WTC11 (cell line): Measurements from ENCODE around the gene FMNL2. TPM values are rescaled to one million over a fixed set of nuclear protein-coding genes. Genes with fewer than 3 reads are reported as not detected.

ENCODE experiments used
- ATAC-seq: fragments of 200-7000 bp; cut with Tn5 transposase; 2 replicates; pipeline ENCODE4 v1.10.0; 2021; ENCODE audit warnings: mild to moderate bottlenecking, moderate library complexity
- CTCF ChIA-PET: fragments of 300-600 bp; sonication (Branson Sonifier 250); formaldehyde crosslinking; loops from one replicate; lab custom pipeline; 2021; ENCODE audit warnings: antibody characterized with exemption; lab: Charles Lee
- POLR2A ChIA-PET: fragments of 350-600 bp; sonication (Branson Sonifier 250); formaldehyde crosslinking; loops from one replicate; lab custom pipeline; 2021; ENCODE audit warnings: antibody characterized with exemption; lab: Charles Lee
- DNase-seq: peaks from one replicate; pipeline ENCODE4 v3.0.0; 2021; ENCODE audit warnings: low spot score
- H3K27ac Mint-ChIP-seq: 2 replicates; pipeline ENCODE4 v1.8.0; 2021; ENCODE audit warnings: mixed read lengths
- H3K27me3 Mint-ChIP-seq: 2 replicates; pipeline ENCODE4 v1.8.0; 2021; ENCODE audit warnings: low read depth, mild to moderate bottlenecking, moderate library complexity, mixed read lengths
- H3K36me3 Mint-ChIP-seq: 2 replicates; pipeline ENCODE4 v1.8.0; 2021; ENCODE audit warnings: mixed read lengths
- H3K4me1 Mint-ChIP-seq: 2 replicates; pipeline ENCODE4 v1.8.0; 2022; ENCODE audit warnings: mixed read lengths
- H3K4me3 Mint-ChIP-seq: 2 replicates; pipeline ENCODE4 v1.8.0; 2021; ENCODE audit warnings: mild to moderate bottlenecking, moderate library complexity, mixed read lengths
- H3K9me3 Mint-ChIP-seq: 2 replicates; pipeline ENCODE4 v1.8.0; 2021; ENCODE audit warnings: mixed read lengths
- AFF4 ChIP-seq: sonication (generic); formaldehyde crosslinking; IDR thresholded peaks from 2 replicates; pipeline ENCODE4 v1.8.1; 2023; ENCODE audit warnings: mild to moderate bottlenecking, missing genetic modification reagents, borderline replicate concordance
- ARID4B ChIP-seq: sonication (generic); formaldehyde crosslinking; IDR thresholded peaks from 2 replicates; pipeline ENCODE4 v1.8.0; 2023; ENCODE audit warnings: missing genetic modification reagents, mild to moderate bottlenecking, borderline replicate concordance
- ATF3 ChIP-seq: sonication (generic); formaldehyde crosslinking; conservative IDR thresholded peaks from 2 replicates; pipeline ENCODE4 v1.8.1; 2022; ENCODE audit warnings: mild to moderate bottlenecking, missing genetic modification reagents
- CREB1 ChIP-seq: sonication (generic); formaldehyde crosslinking; IDR thresholded peaks from 2 replicates; pipeline ENCODE4 v1.8.0; 2023; ENCODE audit warnings: mild to moderate bottlenecking, missing genetic modification reagents
- CREM ChIP-seq: sonication (generic); formaldehyde crosslinking; IDR thresholded peaks from 2 replicates; pipeline ENCODE4 v1.8.1; 2022; ENCODE audit warnings: mild to moderate bottlenecking, missing genetic modification reagents, moderate library complexity
- ELF4 ChIP-seq: sonication (generic); formaldehyde crosslinking; IDR thresholded peaks from 2 replicates; pipeline ENCODE4 v1.8.1; 2022; ENCODE audit warnings: low read depth, mild to moderate bottlenecking, moderate library complexity, missing genetic modification reagents
- FOXJ3 ChIP-seq: sonication (generic); formaldehyde crosslinking; IDR thresholded peaks from 2 replicates; pipeline ENCODE4 v1.9.0; 2021; ENCODE audit warnings: missing genetic modification reagents, mild to moderate bottlenecking, borderline replicate concordance
- GTF2I ChIP-seq: fragments of 250-450 bp; sonication (Bioruptor Pico); conservative IDR thresholded peaks from 2 replicates; pipeline ENCODE4 v1.4.0; 2021; ENCODE audit warnings: mild to moderate bottlenecking
- IRF1 ChIP-seq: sonication (generic); formaldehyde crosslinking; IDR thresholded peaks from 2 replicates; pipeline ENCODE4 v1.8.0; 2023; ENCODE audit warnings: missing genetic modification reagents
- IRF2 ChIP-seq: sonication (generic); formaldehyde crosslinking; IDR thresholded peaks from 2 replicates; pipeline ENCODE4 v1.8.0; 2022; ENCODE audit warnings: low read depth, missing genetic modification reagents, borderline replicate concordance
- JAZF1 ChIP-seq: fragments of 250-450 bp; sonication (Bioruptor Pico); IDR thresholded peaks from 2 replicates; pipeline ENCODE4 v1.9.0; 2021; ENCODE audit warnings: moderate library complexity, mild to moderate bottlenecking, inconsistent platforms
- MLX ChIP-seq: sonication (generic); formaldehyde crosslinking; IDR thresholded peaks from 2 replicates; pipeline ENCODE4 v1.8.1; 2023; ENCODE audit warnings: mild to moderate bottlenecking, missing genetic modification reagents, moderate library complexity
- MXD4 ChIP-seq: fragments of 250-450 bp; sonication (Bioruptor Pico); IDR thresholded peaks from 2 replicates; pipeline ENCODE4 v1.8.0; 2021; ENCODE audit warnings: mild to moderate bottlenecking, moderate library complexity, borderline replicate concordance
- NR3C1 ChIP-seq: sonication (generic); formaldehyde crosslinking; conservative IDR thresholded peaks from 2 replicates; pipeline ENCODE4 v1.8.1; 2023; ENCODE audit warnings: low read depth, mild to moderate bottlenecking, missing genetic modification reagents
- RELA ChIP-seq: sonication (generic); formaldehyde crosslinking; IDR thresholded peaks from 2 replicates; pipeline ENCODE4 v1.8.1; 2022; ENCODE audit warnings: missing genetic modification reagents, mild to moderate bottlenecking, borderline replicate concordance
- SMAD4 ChIP-seq: sonication (generic); formaldehyde crosslinking; IDR thresholded peaks from 2 replicates; pipeline ENCODE4 v1.8.0; 2022; ENCODE audit warnings: mild to moderate bottlenecking, missing genetic modification reagents
- SOX15 ChIP-seq: fragments of 250-450 bp; sonication (Bioruptor Pico); IDR thresholded peaks from 2 replicates; pipeline ENCODE4 v1.9.0; 2021; ENCODE audit warnings: mild to moderate bottlenecking
- ZNF138 ChIP-seq: sonication (generic); formaldehyde crosslinking; conservative IDR thresholded peaks from 2 replicates; pipeline ENCODE4 v1.8.1; 2022; ENCODE audit warnings: mild to moderate bottlenecking, moderate library complexity, missing genetic modification reagents
- ZNF263 ChIP-seq: sonication (generic); formaldehyde crosslinking; IDR thresholded peaks from 2 replicates; pipeline ENCODE4 v1.8.1; 2022; ENCODE audit warnings: low read depth, mild to moderate bottlenecking, moderate library complexity, missing genetic modification reagents
- ZNF317 ChIP-seq: sonication (generic); formaldehyde crosslinking; IDR thresholded peaks from 2 replicates; pipeline ENCODE4 v1.8.1; 2023; ENCODE audit warnings: low read depth, mild to moderate bottlenecking, moderate library complexity, missing genetic modification reagents, borderline replicate concordance
- ZNF396 ChIP-seq: fragments of 250-450 bp; sonication (Bioruptor Pico); IDR thresholded peaks from 2 replicates; pipeline ENCODE4 v1.8.0; 2021; ENCODE audit warnings: mild to moderate bottlenecking, moderate library complexity, borderline replicate concordance
- ZNF423 ChIP-seq: fragments of 250-450 bp; sonication (Bioruptor Pico); IDR thresholded peaks from 2 replicates; pipeline ENCODE4 v2.1.2; 2022; ENCODE audit warnings: mild to moderate bottlenecking, moderate library complexity
- total RNA-seq: library from RNA; stranded (reverse); gene quantifications from 3 replicates; pipeline ENCODE4 v1.2.3, GENCODE V29; 2021

The FMNL2 gene
- total RNA-seq, 1 experiment from 2014 or later = 43.0 TPM

- POLR2A ChIA-PET = no interaction called here
- TF ChIP-seq NR3C1 (CRISPR knock-in tag) (no peak), SOX15 (CRISPR knock-in tag) (no peak), AFF4 (CRISPR knock-in tag) (no peak), CREM (no peak), JAZF1 (CRISPR knock-in tag) (no peak), MLX (CRISPR knock-in tag) (no peak), MXD4 (CRISPR knock-in tag) (no peak), ATF3 (CRISPR knock-in tag) (no peak), FOXJ3 (CRISPR knock-in tag) (no peak), ZNF423 (CRISPR knock-in tag) (no peak), ZNF396 (CRISPR knock-in tag) (no peak), IRF2 (CRISPR knock-in tag) (no peak)
- no peaks in the 10 kb centered on the region for H3K27me3 Mint-ChIP-seq
- no peak for ATAC-seq
- CTCF ChIA-PET = no interaction called here
- H3K4me1 Mint-ChIP-seq = no peaks in the 10 kb centered on the region
- H3K4me3 Mint-ChIP-seq = no peak overlapping the region
- no peak overlapping the region for H3K27ac Mint-ChIP-seq
- H3K9me3 Mint-ChIP-seq = no peaks in the 10 kb centered on the region
- H3K36me3 Mint-ChIP-seq = peaks cover 39% of the 10 kb centered on the region
- DNase-seq = no peak
These were observed 285.2 kb downstream of the FMNL2 start for GRCh38 chr2:152620208-152620607.

GRCh38 chr2:152620985-152621384 is 286.0 kb downstream of the FMNL2 start:
- ChIA-PET CTCF (no interaction called here), POLR2A (no interaction called here)
- H3K27me3 Mint-ChIP-seq = no peaks in the 10 kb centered on the region
- no peaks in the 10 kb centered on the region for H3K4me1 Mint-ChIP-seq
- no peak overlapping the region for H3K27ac Mint-ChIP-seq
- H3K9me3 Mint-ChIP-seq = no peaks in the 10 kb centered on the region
- no peak overlapping the region for H3K4me3 Mint-ChIP-seq
- no peak for DNase-seq
- ATAC-seq = no peak
- peaks cover 37% of the 10 kb centered on the region for H3K36me3 Mint-ChIP-seq
- TF ChIP-seq ZNF263 (CRISPR knock-in tag) (no peak), ZNF317 (CRISPR knock-in tag) (no peak), SMAD4 (CRISPR knock-in tag) (no peak)

GRCh38 chr2:152622219-152622618 is 287.2 kb downstream of the FMNL2 start:
- TF ChIP-seq ELF4 (CRISPR knock-in tag) (no peak), IRF1 (no peak), FOXJ3 (CRISPR knock-in tag) (no peak), ATF3 (CRISPR knock-in tag) (no peak), GTF2I (no peak), RELA (CRISPR knock-in tag) (no peak), ZNF138 (CRISPR knock-in tag) (no peak), ARID4B (CRISPR knock-in tag) (no peak), CREB1 (CRISPR knock-in tag) (no peak)
- Mint-ChIP-seq H3K4me3 (no peak overlapping the region), H3K9me3 (no peaks in the 10 kb centered on the region), H3K36me3 (peaks cover 32% of the 10 kb centered on the region), H3K4me1 (no peaks in the 10 kb centered on the region), H3K27me3 (no peaks in the 10 kb centered on the region), H3K27ac (0 out of 2 replicates have a peak overlapping the region, but pooled peaks have one; percentile 47)
- DNase-seq (no peak), ATAC-seq (no peak)
- CTCF ChIA-PET = no interaction called here
- POLR2A ChIA-PET = no interaction called here
